Hepatocyte (in vitro differentiated cells): ENCODE measurements around the gene KMT2D. TPM values are rescaled to one million over a fixed set of nuclear protein-coding genes. Genes with fewer than 3 reads are reported as not detected.
"Not testable (repeated sequence)": the region's sequence is repeated elsewhere in the genome, so short reads cannot be mapped to it uniquely, and the experiment has no call there.

Experiments
- DNase-seq: peaks from one replicate; pipeline ENCODE4 v3.0.0-alpha.2; 2016; ENCODE audit warnings: low spot score
- H2AFZ ChIP-seq: fragments of 200-600 bp; sonication (generic); 2 replicates; pipeline ENCODE4 v1.6.0; 2016; ENCODE audit warnings: antibody characterized with exemption, mild to moderate bottlenecking
- H3K27ac ChIP-seq: fragments of 200-600 bp; sonication (generic); 2 replicates; pipeline ENCODE4 v1.5.1; 2016; ENCODE audit warnings: mild to moderate bottlenecking
- H3K27me3 ChIP-seq: fragments of 200-600 bp; sonication (generic); 2 replicates; pipeline ENCODE4 v1.6.1; 2016
- H3K36me3 ChIP-seq: fragments of 200-600 bp; sonication (generic); replicated peaks from 2 replicates; pipeline ENCODE4 v1.5.1; 2016; ENCODE audit warnings: low read depth; ENCODE audit not compliant: insufficient read depth
- H3K4me1 ChIP-seq: fragments of 200-600 bp; sonication (generic); 2 replicates; pipeline ENCODE4 v1.5.1; 2016; ENCODE audit warnings: mild to moderate bottlenecking, moderate library complexity; ENCODE audit not compliant: insufficient read depth
- H3K4me2 ChIP-seq: fragments of 200-600 bp; sonication (generic); 2 replicates; pipeline ENCODE4 v1.6.0; 2016
- H3K4me3 ChIP-seq: fragments of 200-600 bp; sonication (generic); 2 replicates; pipeline ENCODE4 v1.5.1; 2016; ENCODE audit warnings: mild to moderate bottlenecking
- H3K79me2 ChIP-seq: fragments of 200-600 bp; sonication (generic); 2 replicates; pipeline ENCODE4 v1.6.0; 2017; ENCODE audit warnings: mild to moderate bottlenecking
- H3K9me2 ChIP-seq: fragments of 200-600 bp; sonication (generic); replicated peaks from 2 replicates; pipeline ENCODE4 v1.6.0; 2017; ENCODE audit warnings: mild to moderate bottlenecking; ENCODE audit not compliant: insufficient read depth
- H3K9me3 ChIP-seq: fragments of 200-600 bp; sonication (generic); 2 replicates; pipeline ENCODE4 v1.5.1; 2016; ENCODE audit warnings: low read depth, mild to moderate bottlenecking
- H4K20me1 ChIP-seq: fragments of 200-600 bp; sonication (generic); 2 replicates; pipeline ENCODE4 v1.6.0; 2016; ENCODE audit warnings: mild to moderate bottlenecking; ENCODE audit not compliant: insufficient read depth, poor library complexity, severe bottlenecking
- CTCF ChIP-seq: fragments of 200-600 bp; sonication (generic); IDR thresholded peaks from 2 replicates; pipeline ENCODE4 v1.5.1; 2016; ENCODE audit warnings: antibody characterized with exemption, mild to moderate bottlenecking; ENCODE audit not compliant: poor library complexity
- EZH2 ChIP-seq: fragments of 200-600 bp; sonication (generic); IDR thresholded peaks from 2 replicates; pipeline ENCODE4 v1.6.1; 2016; ENCODE audit warnings: antibody characterized with exemption, mild to moderate bottlenecking, borderline replicate concordance
- EZH2phosphoT487 ChIP-seq: fragments of 200-600 bp; sonication (generic); IDR thresholded peaks from one replicate; pipeline ENCODE4 v1.6.1; 2018; ENCODE audit warnings: antibody characterized with exemption, mild to moderate bottlenecking, low read depth, moderate library complexity; ENCODE audit not compliant: unreplicated experiment, severe bottlenecking
- WGBS: methylation state at CpG from one replicate; pipeline ENCODE4 v1.1.6; 2016; ENCODE audit warnings: low lambda C conversion rate; ENCODE audit errors: missing lambda C conversion rate; 5-methylcytosine and 5-hydroxymethylcytosine counted together
- polyA plus RNA-seq: library from polyadenylated mRNA; unstranded; fragments of >200 nt; fragmentation: Nextera tagmentation; extraction: Ambion mirVana; gene quantifications from 2 replicates; pipeline ENCODE4 v1.2.1, GENCODE V29; 2016
- total RNA-seq: library from RNA; depleted of rRNA; stranded (reverse); fragments of >200 nt; gene quantifications from 2 replicates; pipeline ENCODE4 v1.2.3, GENCODE V29; 2014

Gene KMT2D
- total and polyA plus RNA-seq, 2 experiments from 2014 or later = 31.2 to 37.3 TPM

GRCh38 chr12:49066120-49066519 is 5.5 kb upstream of the KMT2D start:
- Histone ChIP-seq H3K9me2 (no peaks in the 10 kb centered on the region), H2AFZ (no peak overlapping the region), H4K20me1 (no peaks in the 10 kb centered on the region), H3K79me2 (peaks cover 5% of the 10 kb centered on the region), H3K4me1 (peaks cover 5% of the 10 kb centered on the region), H3K9me3 (no peaks in the 10 kb centered on the region), H3K36me3 (no peaks in the 10 kb centered on the region), H3K27ac (no peak overlapping the region), H3K4me2 (no peak overlapping the region), H3K4me3 (no peak overlapping the region), H3K27me3 (no peaks in the 10 kb centered on the region)
- DNase-seq = no peak
- 65% methylated on average over 4 of the region's 4 CpGs for WGBS
- no peak for TF ChIP-seq EZH2
- no peak for TF ChIP-seq EZH2phosphoT487

- Histone ChIP-seq H4K20me1 (no peaks in the 10 kb centered on the region), H3K9me2 (no peaks in the 10 kb centered on the region), H3K36me3 (no peaks in the 10 kb centered on the region), H3K79me2 (peaks cover 11% of the 10 kb centered on the region), H3K4me2 (no peak overlapping the region), H3K4me1 (peaks cover 5% of the 10 kb centered on the region), H3K9me3 (no peaks in the 10 kb centered on the region), H3K4me3 (no peak overlapping the region), H3K27me3 (no peaks in the 10 kb centered on the region), H3K27ac (no peak overlapping the region), H2AFZ (no peak overlapping the region)
- TF ChIP-seq EZH2phosphoT487 (no peak), EZH2 (no peak), CTCF (no peak)
- WGBS = 92% methylated on average over 5 of the region's 5 CpGs
- no peak for DNase-seq
Observed at GRCh38 chr12:49064767-49065152, 4.2 kb upstream of the KMT2D start.

GRCh38 chr12:49061916-49062315 is 1.3 kb upstream of the KMT2D start:
- not testable (repeated sequence) for DNase-seq, H3K9me3 ChIP-seq, H3K27me3 ChIP-seq, H2AFZ ChIP-seq, H3K27ac ChIP-seq, H3K4me3 ChIP-seq, H3K36me3 ChIP-seq, H3K9me2 ChIP-seq
- Histone ChIP-seq H3K4me1 (peaks cover 22% of the 10 kb centered on the region), H3K79me2 (peaks cover 39% of the 10 kb centered on the region), H3K4me2 (peak overlapping the region; percentile 99), H4K20me1 (peaks cover 28% of the 10 kb centered on the region)
- WGBS = 96% methylated on average over 17 of the region's 17 CpGs

GRCh38 chr12:49061157-49061650 is 610 bp upstream of the KMT2D start:
- Histone ChIP-seq H3K4me1 (peaks cover 29% of the 10 kb centered on the region), H2AFZ (peak overlapping the region; percentile 98), H3K27me3 (no peaks in the 10 kb centered on the region), H3K9me3 (no peaks in the 10 kb centered on the region), H3K4me2 (peak overlapping the region; percentile 99), H3K9me2 (no peaks in the 10 kb centered on the region), H3K79me2 (peaks cover 46% of the 10 kb centered on the region), H3K4me3 (peak overlapping the region; percentile 100), H4K20me1 (peaks cover 35% of the 10 kb centered on the region), H3K27ac (peak overlapping the region; percentile 99), H3K36me3 (no peaks in the 10 kb centered on the region)
- WGBS = 16% methylated on average over 16 of the region's 16 CpGs
- no peak for TF ChIP-seq CTCF
- TF ChIP-seq EZH2phosphoT487 = no peak
- peak; percentile 4 for DNase-seq
